GM12892 (cell line): ENCODE data around the gene C20orf204.

Experiments
- DNase-seq: peaks from one replicate; pipeline ENCODE4 v3.0.0; 2011; ENCODE audit not compliant: insufficient read length
- FAIRE-seq: peaks from 2 replicates; lab custom pipeline; 2011; peaks lifted over from hg19 to GRCh38; lab: Jason Lieb, UNC
- POLR2A ChIP-seq: IDR thresholded peaks from 2 replicates; pipeline ENCODE4 v1.6.1; 2011; ENCODE audit warnings: low read depth, low read length, control low read depth
- POLR2AphosphoS5 ChIP-seq: IDR thresholded peaks from 2 replicates; pipeline ENCODE4 v1.6.1; 2011; ENCODE audit warnings: low read depth, low read length, control low read depth
- TAF1 ChIP-seq: IDR thresholded peaks from 2 replicates; pipeline ENCODE4 v1.6.1; 2011; ENCODE audit warnings: low read depth, mild to moderate bottlenecking, control low read depth, low read length, borderline replicate concordance

Gene C20orf204

GRCh38 chr20:64078934-64079272, 42.9 kb downstream of the C20orf204 start:
- FAIRE-seq (peak; percentile 53), DNase-seq (no peak)
- TF ChIP-seq TAF1 (no peak), POLR2A (no peak), POLR2AphosphoS5 (no peak)

DNA sequence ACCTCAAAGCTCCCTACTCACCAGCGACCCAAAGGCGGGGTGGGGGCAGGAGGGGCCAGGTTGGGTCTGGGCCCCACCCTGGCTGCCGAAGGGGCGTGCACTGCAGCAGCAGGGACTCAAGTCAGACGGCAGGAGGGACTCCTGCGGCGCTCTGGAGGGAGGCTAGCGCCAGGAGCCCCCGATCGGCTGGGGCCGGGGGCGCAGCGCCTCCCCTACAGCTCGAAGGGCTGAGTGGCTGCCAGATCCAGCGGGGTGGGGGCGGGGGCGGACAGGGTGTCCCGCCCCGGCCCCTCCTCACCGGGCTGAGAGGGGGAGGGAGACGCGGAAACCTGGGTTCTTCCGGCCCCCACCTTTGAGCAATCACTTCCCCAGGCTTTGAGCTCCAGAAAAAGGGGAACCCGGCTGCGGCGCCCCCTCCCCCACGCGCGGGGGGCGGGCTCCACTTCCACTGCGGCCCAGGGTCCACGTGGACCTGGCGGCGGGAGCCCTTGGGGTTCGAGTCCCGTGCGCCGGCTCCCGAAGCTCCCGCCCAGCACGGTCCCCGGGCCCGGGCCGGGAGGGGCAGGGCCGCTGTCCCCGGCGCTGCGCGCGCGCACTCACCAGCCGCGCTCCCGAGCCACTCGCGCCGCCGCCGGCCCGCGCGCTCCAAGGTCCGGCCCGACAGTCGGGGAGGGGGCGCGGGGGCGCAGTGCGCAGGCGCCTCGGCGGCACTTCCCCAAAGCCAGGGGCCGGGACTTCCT, 43.5 kb downstream of the C20orf204 start, which contains the start of gene RGS19:
Gene RGS19 (minus strand): TSS at position 246 of the 740 bp plus-strand sequence. CDS start 2,632 bp downstream, outside the sequence.
- TF ChIP-seq POLR2A: no peak
- TF ChIP-seq TAF1: no peak
- no peak for TF ChIP-seq POLR2AphosphoS5
- FAIRE-seq (peak; percentile 93), DNase-seq (peak; percentile 74)

DNA sequence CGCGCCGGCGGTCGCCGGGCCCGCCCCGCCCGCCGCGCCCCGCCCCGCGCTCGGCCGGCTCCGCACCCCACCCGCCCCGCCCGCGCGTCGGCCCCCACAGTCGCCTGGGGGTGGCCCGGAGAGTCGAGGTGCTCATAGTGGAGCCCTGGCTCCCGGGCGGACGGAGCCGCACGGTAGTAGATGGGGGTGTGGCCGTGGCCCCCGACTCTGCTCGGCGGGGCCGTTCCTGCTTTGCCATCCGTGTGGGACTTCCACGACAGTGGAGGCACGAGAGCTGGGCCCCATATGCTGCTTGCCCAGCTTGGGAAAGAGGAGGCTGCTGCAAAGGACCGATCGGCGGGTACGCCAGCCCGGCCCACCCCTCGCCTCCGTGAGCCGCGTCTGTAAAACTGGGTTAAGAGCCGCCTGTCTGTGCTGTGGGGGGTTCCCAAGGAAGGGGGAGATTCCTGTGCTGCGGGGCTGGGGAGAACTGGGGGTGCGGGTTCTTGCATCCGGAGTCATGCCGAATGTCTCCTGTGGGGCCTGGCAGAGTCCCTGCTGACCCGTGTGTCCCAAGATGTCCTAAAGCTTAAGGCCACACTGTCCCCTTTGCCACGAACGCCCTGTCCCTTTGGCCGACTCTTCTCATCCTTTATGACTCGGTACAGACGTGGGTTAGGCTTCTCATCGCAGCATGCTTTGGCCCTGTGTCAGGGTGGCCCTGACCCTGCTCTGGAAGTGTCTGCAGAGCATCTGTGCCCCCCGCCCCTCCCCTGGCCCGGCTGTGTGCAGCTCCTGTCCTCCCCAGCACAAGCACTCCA, 44.2 kb downstream of the C20orf204 start, which contains the start of gene OPRL1:
Gene OPRL1 (plus strand): TSS at position 70 of the 800 bp plus-strand sequence. CDS start 12,639 bp downstream, outside the sequence.
- TF ChIP-seq TAF1 (no peak), POLR2AphosphoS5 (no peak), POLR2A (no peak)

GRCh38 chr20:64080813-64081623, 45.0 kb downstream of the C20orf204 start:
- TF ChIP-seq TAF1 (no peak), POLR2AphosphoS5 (no peak), POLR2A (no peak)
- DNase-seq (no peak), FAIRE-seq (no peak)

More for the DNA sequence above, 44.2 kb downstream of the C20orf204 start, which contains the start of gene OPRL1:
- DNase-seq: no peak
- FAIRE-seq: no peak

DNA sequence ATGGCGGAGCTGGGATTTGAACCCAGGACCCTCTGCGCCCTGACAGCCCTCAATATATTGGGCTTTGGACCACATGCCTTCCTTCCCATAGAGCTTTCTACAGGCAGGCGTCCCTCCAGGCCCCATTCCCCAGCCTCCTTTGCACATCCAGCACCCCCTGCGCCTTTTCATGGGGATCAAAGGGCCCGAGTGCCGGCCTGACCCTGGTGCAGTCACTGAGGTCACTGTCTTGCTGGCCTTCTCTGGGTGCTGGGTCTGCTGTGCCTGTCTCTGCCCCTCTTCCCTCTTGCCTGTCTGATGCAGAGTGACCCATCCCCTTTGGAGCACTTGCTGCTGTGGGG, 45.6 kb downstream of the C20orf204 start:
- FAIRE-seq (no peak), DNase-seq (no peak)
- no peak for TF ChIP-seq TAF1
- no peak for TF ChIP-seq POLR2A
- no peak for TF ChIP-seq POLR2AphosphoS5

DNA sequence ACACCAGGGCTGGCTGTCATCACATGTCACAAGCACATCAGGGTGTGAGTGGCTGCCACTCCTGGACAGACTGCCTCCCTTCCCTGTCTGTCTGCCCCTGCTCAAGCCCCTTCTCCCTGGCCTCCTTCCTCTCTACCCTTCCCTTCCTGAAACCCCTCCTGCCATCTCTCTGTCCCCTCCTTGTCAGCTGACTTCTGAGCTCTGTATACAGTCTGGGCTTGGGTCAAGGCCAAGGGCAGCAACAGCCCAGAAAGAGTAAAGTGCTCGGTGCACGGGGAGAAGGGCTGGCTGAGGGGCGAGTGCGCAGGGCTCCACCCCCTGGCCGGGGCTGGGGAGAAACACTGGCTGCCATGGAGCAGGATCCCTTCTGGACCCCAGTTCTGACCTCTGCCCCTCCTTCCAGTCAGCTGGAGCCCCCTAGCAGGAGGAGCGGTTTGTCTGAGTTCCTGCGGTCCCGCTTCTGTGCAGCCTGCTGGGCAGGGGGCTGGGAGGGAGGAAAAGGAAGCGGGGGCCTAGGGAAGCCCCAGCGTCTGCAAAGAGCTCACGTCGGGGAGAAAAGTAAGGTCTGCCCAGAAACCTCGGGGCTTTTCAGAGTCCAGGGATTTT, 46.2 kb downstream of the C20orf204 start:
- TF ChIP-seq POLR2AphosphoS5 (no peak), POLR2A (no peak), TAF1 (no peak)
- no peak for DNase-seq
- no peak for FAIRE-seq

DNA sequence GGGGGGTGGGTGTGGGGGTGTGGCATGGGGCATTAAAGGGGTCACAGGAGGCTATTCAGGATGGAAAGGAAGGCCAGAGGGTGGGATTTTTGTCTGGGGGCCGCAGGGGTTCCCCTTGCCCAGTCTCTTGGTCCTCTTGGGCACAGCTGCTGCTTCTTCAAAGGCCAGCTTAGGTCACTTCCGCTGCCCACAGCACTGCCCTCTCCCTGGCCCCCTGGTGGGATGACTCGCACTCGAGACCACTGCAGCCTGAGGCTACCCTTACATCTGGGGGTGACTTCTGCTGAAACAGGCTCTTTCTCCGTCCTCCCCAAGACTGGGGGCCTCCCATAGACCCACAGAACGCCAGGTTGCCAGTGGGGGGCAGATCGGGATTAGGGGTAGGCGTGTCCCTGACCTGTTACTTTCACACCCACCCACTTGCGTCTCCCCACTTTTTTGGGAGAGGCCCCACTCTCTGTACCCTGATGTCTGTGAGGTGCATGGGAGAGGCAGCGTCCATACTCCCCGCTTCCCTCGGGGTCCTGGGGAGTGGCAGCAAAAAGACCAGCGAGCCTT, 46.9 kb downstream of the C20orf204 start:
- DNase-seq (no peak), FAIRE-seq (peak; percentile 9)
- TF ChIP-seq POLR2AphosphoS5: no peak

- FAIRE-seq: peak; percentile 79
- TF ChIP-seq POLR2AphosphoS5 (no peak), TAF1 (no peak), POLR2A (no peak)
- DNase-seq: no peak
These were observed 47.4 kb downstream of the C20orf204 start for GRCh38 chr20:64083378-64083803.

DNA sequence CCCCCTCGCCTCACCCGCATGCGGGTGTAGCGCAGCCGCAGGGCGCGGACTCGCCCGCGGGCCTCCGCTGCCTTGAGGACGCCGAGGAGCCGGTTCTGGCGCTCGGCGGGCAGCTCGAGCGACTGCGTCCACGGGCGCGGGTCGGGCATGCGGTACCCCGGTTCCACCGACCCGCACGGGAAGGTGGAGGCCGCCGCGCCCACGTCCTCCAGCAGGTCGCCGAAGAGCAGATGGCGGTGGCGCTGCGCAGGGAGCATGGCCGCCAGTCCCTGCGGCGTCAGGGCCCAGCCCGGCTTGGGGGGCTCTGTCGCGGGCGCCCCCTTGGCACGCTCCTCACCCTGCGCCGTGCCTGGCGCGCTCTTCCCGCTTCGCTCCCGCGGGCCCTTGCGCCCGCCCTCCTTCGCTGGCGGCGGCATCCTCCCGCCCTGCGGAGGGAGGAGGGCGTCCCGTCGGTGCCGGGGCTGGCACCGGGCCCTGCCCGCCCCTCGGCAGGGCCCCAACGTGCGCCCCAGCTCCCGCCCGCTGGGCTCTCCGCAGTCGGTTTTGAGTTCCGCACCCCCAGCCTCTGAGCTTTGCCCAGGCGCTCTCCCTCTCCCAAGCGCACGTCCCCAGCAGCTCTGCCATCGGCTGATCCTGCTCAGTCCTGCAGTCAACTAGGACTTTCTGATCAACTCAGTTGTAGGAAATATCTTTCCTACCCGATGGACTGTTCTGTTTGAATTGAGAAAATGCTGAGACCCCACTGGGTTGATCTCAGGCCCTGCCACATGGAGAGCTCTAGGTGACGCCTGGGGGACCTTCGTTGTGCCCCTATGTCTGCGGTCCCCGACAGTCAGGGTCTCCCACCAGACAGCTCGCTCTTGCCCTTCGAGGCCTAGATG, 48.1 kb downstream of the C20orf204 start, which contains the start of gene LKAAEAR1:
Gene LKAAEAR1 (minus strand): TSS at position 595 of the 881 bp plus-strand sequence. CDS start 179 bp downstream, at position 416.
- FAIRE-seq (no peak), DNase-seq (no peak)
- TF ChIP-seq TAF1 (no peak), POLR2A (no peak), POLR2AphosphoS5 (no peak)

GRCh38 chr20:64084685-64085152, 48.7 kb downstream of the C20orf204 start:
- TF ChIP-seq POLR2AphosphoS5 (no peak), POLR2A (no peak), TAF1 (no peak)
- no peak for FAIRE-seq
- no peak for DNase-seq
